Smooth muscle cell (in vitro differentiated cells): ENCODE results near the gene TERB1. TPM values are rescaled to one million over a fixed set of nuclear protein-coding genes. Genes with fewer than 3 reads are reported as not detected.

Experiments used
- DNase-seq: peaks from one replicate; lab custom pipeline; 2025; ENCODE audit not compliant: unreplicated experiment; lab: John Stamatoyannopoulos, UW
- H2AFZ ChIP-seq: fragments of 200-600 bp; sonication (generic); 2 replicates; pipeline ENCODE4 v1.6.0; 2016; ENCODE audit warnings: antibody characterized with exemption, low read depth, mild to moderate bottlenecking
- H3F3A ChIP-seq: fragments of 200-600 bp; sonication (generic); 2 replicates; pipeline ENCODE4 v1.6.0; 2017; ENCODE audit warnings: antibody characterized with exemption, low read depth
- H3K27ac ChIP-seq: fragments of 200-600 bp; sonication (generic); 2 replicates; pipeline ENCODE4 v1.5.1; 2016; ENCODE audit warnings: low read depth, mild to moderate bottlenecking
- H3K27me3 ChIP-seq: fragments of 200-600 bp; sonication (generic); 2 replicates; pipeline ENCODE4 v1.6.1; 2016; ENCODE audit warnings: low read depth, mild to moderate bottlenecking
- H3K36me3 ChIP-seq: fragments of 200-600 bp; sonication (generic); 2 replicates; pipeline ENCODE4 v1.5.1; 2016; ENCODE audit warnings: low read depth
- H3K4me1 ChIP-seq: fragments of 200-600 bp; sonication (generic); 2 replicates; pipeline ENCODE4 v1.5.1; 2016; ENCODE audit warnings: low read depth
- H3K4me2 ChIP-seq: fragments of 200-600 bp; sonication (generic); 2 replicates; pipeline ENCODE4 v1.6.0; 2016; ENCODE audit warnings: mild to moderate bottlenecking
- H3K4me3 ChIP-seq: fragments of 200-600 bp; sonication (generic); 2 replicates; pipeline ENCODE4 v1.5.1; 2016; ENCODE audit warnings: mild to moderate bottlenecking
- H3K79me2 ChIP-seq: fragments of 200-600 bp; sonication (generic); 2 replicates; pipeline ENCODE4 v1.6.0; 2016; ENCODE audit warnings: low read depth, mild to moderate bottlenecking
- H3K9ac ChIP-seq: fragments of 200-600 bp; sonication (generic); 2 replicates; pipeline ENCODE4 v1.6.0; 2016; ENCODE audit warnings: low read depth
- H3K9me3 ChIP-seq: fragments of 200-600 bp; sonication (generic); replicated peaks from 2 replicates; pipeline ENCODE4 v1.5.1; 2016; ENCODE audit warnings: low read depth
- H4K20me1 ChIP-seq: fragments of 200-600 bp; sonication (generic); 2 replicates; pipeline ENCODE4 v1.6.0; 2016; ENCODE audit warnings: low read depth
- CTCF ChIP-seq: fragments of 200-600 bp; sonication (generic); IDR thresholded peaks from 2 replicates; pipeline ENCODE4 v1.5.1; 2017; ENCODE audit warnings: borderline replicate concordance, mild to moderate bottlenecking, antibody characterized with exemption; ENCODE audit not compliant: insufficient read depth, poor library complexity, severe bottlenecking
- WGBS: methylation state at CpG from one replicate; pipeline ENCODE4 v1.1.7; 2016; ENCODE audit warnings: low lambda C conversion rate; 5-methylcytosine and 5-hydroxymethylcytosine counted together
- polyA plus RNA-seq: library from polyadenylated mRNA; unstranded; fragments of >200 nt; fragmentation: Nextera tagmentation; extraction: Ambion mirVana; gene quantifications from 2 replicates; pipeline ENCODE4 v1.2.1, GENCODE V29; 2016
- total RNA-seq: library from RNA; depleted of rRNA; stranded (reverse); fragments of >200 nt; gene quantifications from 2 replicates; pipeline ENCODE4 v1.2.3, GENCODE V29; 2014

The TERB1 gene
- total and polyA plus RNA-seq, 2 experiments from 2014 or later: not detected

DNA sequence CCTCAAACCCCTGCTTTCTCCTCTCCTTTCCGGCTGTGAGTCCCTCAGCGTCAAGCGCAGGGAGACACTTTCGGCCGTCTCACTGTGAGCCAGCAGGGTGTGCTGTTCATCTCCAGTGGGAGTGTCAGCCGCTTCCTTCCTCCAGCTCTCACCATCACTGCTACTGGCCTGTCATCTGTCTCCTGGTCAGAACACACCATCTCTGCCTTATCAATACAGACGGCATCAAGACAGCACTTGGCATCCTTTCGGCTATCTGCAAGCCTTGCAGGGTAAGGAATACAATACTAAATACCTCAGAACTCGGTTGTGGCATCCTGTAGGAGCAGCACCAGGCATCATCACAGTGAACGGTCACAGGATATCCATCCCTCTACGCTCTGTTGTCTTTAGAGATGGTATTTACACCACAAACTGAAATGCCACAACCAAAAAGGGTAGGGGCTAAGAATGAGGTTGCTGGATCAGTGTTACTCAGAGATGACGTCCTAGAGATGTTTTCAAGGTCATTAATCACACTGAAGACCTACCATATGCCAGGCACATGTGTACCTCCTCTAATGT is 84.2 kb downstream of the TERB1 start:
- Histone ChIP-seq H3K4me1 (no peaks in the 10 kb centered on the region), H3F3A (peaks cover 8% of the 10 kb centered on the region), H3K27me3 (no peaks in the 10 kb centered on the region), H3K9me3 (no peaks in the 10 kb centered on the region), H2AFZ (no peak overlapping the region), H3K4me3 (no peak overlapping the region), H4K20me1 (peaks cover 21% of the 10 kb centered on the region), H3K9ac (no peak overlapping the region), H3K36me3 (peaks cover 4% of the 10 kb centered on the region), H3K4me2 (no peak overlapping the region), H3K27ac (no peak overlapping the region), H3K79me2 (no peaks in the 10 kb centered on the region)
- WGBS: 70% methylated on average over 12 of the region's 12 CpGs
- peak; percentile 34 for TF ChIP-seq CTCF
- DNase-seq: no peak

DNA sequence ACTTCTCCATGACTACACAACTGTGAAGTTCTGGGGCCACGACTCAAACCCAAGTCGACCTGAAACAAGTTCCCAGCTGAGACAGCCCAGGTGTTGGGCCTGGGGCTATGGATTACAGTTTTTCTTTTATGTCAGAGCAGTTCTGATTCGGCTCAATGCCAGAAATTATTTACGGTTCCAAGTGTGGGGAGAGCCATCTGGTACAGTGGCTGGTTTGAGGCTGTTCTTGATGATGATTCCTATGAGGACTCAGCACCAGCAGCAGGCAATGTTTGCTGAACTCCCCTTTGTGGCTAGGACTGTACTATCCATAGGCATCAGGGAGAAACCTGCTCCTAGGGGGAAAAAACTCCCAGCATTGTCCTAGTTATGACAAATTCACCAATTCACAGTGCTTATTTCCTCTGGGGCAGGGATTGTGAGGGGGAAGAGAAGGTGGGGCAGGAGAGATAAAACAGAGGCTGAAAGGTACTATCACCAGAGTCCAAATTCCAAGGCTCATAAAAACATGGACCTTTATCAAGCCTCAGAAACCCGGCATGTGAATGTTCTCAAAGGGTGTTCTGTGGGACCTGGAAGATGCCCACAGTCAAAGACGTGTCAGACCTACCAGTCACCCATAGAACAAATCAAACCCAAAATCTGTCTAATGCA is 86.6 kb downstream of the TERB1 start:
- Histone ChIP-seq H3F3A (peaks cover 5% of the 10 kb centered on the region), H3K4me2 (no peak overlapping the region), H3K27me3 (no peaks in the 10 kb centered on the region), H3K27ac (no peak overlapping the region), H3K4me3 (no peak overlapping the region), H3K9ac (no peak overlapping the region), H4K20me1 (peaks cover 14% of the 10 kb centered on the region), H3K9me3 (no peaks in the 10 kb centered on the region), H3K4me1 (no peaks in the 10 kb centered on the region), H2AFZ (no peak overlapping the region), H3K36me3 (no peaks in the 10 kb centered on the region), H3K79me2 (no peaks in the 10 kb centered on the region)
- 69% methylated on average over 6 of the region's 6 CpGs for WGBS
- TF ChIP-seq CTCF: no peak
- DNase-seq: no peak

DNA sequence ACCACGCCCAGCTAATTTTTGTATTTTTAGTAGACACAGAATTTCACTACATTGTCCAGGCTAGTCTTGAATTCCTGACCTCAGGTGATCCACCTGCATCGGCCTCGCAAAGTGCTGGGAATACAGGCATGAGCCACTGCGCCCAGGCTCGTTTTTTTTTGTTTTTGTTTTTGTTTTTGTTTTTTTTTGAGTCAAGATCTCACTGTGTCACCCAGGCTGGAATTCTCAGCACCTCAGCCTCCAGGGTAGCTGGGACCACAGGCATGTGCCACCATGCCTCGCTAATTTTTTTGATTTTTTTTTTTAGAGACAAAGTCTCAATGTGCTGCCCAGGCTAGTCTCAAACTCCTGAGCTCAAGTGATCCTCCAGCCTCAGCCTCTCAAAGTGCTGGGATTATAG is 87.3 kb downstream of the TERB1 start:
- Histone ChIP-seq H3K36me3 (no peaks in the 10 kb centered on the region), H4K20me1 (peaks cover 7% of the 10 kb centered on the region), H3K4me1 (no peaks in the 10 kb centered on the region), H3K4me2 (no peak overlapping the region), H3K9ac (no peak overlapping the region), H2AFZ (no peak overlapping the region), H3K4me3 (no peak overlapping the region), H3F3A (peaks cover under 1% of the 10 kb centered on the region), H3K27ac (no peak overlapping the region), H3K79me2 (no peaks in the 10 kb centered on the region), H3K9me3 (no peaks in the 10 kb centered on the region), H3K27me3 (no peaks in the 10 kb centered on the region)
- 84% methylated on average over 6 of the region's 6 CpGs for WGBS
- DNase-seq: no peak
- no peak for TF ChIP-seq CTCF

DNA sequence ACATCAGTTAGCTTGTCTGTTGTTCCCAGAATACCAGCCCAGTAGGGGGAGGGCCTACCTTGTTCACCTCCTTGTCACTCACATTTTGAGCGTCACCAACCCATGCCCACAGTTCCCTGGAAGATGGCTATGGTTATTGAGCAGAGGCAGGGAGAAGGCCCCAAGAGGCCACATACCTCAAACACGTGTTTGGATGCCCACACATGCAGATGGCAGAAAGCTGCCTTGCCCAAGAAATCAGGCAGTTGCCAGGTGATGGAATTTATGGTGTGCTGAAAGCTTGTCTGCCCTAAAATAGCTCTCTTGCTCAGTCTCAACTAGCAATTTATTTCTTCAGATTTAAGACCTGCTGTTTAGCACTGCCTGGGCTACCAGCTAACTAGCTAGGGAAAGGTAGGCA is 88.3 kb downstream of the TERB1 start:
- Histone ChIP-seq H3K4me2 (no peak overlapping the region), H3F3A (no peaks in the 10 kb centered on the region), H3K9me3 (no peaks in the 10 kb centered on the region), H2AFZ (no peak overlapping the region), H3K27me3 (no peaks in the 10 kb centered on the region), H4K20me1 (peaks cover 7% of the 10 kb centered on the region), H3K36me3 (no peaks in the 10 kb centered on the region), H3K4me1 (no peaks in the 10 kb centered on the region), H3K9ac (no peak overlapping the region), H3K79me2 (no peaks in the 10 kb centered on the region), H3K4me3 (no peak overlapping the region), H3K27ac (no peak overlapping the region)
- no peak for DNase-seq
- 66% methylated on average over 2 of the region's 2 CpGs for WGBS
- TF ChIP-seq CTCF: no peak
